HG03097 (cell line): ENCODE results near the gene PLAGL1.

ENCODE experiments used
- ATAC-seq: cut with Tn5 transposase; IDR thresholded peaks from one replicate; pipeline ENCODE4 v1.9.1; 2021; ENCODE audit not compliant: unreplicated experiment, low FRiP score

The PLAGL1 gene

DNA sequence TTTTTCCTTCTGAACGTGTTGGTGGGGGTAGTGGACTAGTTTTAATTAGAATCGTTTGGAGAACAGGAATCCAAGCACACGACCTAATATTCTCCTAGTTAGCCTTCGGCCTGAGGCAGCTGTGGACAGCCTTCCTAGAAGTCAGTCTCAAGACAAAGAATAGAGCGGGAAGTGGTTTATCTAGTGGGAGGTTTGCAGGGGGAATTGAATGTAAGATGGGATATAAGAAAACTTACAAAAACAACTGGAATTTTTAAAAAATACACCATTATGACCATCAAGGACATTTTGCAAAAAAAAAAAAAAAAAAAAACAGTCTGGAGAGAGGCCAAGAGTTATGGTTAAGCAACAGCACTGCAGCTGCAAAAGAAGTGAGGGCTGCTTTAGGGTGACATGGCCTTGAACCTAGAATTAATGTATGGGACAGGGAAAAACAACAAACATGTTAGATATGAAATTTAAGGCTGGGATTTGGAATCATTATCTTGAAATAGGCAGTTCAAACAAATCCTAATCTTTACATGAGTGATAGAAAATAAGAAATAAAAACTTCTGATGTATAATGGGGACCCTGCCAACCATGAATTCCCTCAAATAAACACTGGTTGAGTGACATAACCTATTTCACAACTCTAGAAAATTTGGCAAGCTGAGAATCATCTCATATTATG, 40.2 kb downstream of the PLAGL1 start:
- ATAC-seq = no peak

DNA sequence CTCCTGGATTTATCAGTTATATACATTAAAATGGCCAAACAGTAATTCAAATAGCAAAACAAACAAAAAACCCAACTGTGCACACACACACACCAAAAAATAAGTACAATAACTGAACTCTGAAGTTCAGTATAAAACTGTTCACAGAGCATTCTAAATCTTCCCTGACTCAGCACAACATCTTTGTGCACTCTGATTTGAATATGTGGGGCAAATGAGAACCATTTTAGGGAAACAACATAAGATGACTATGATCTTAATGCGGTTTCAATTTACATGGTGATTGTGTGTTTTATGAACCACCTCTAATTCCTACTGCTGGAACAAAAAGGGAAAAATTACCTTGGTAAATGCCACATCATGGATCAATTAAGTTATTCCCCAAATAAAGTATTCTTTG, 41.7 kb downstream of the PLAGL1 start:
- ATAC-seq = no peak

DNA sequence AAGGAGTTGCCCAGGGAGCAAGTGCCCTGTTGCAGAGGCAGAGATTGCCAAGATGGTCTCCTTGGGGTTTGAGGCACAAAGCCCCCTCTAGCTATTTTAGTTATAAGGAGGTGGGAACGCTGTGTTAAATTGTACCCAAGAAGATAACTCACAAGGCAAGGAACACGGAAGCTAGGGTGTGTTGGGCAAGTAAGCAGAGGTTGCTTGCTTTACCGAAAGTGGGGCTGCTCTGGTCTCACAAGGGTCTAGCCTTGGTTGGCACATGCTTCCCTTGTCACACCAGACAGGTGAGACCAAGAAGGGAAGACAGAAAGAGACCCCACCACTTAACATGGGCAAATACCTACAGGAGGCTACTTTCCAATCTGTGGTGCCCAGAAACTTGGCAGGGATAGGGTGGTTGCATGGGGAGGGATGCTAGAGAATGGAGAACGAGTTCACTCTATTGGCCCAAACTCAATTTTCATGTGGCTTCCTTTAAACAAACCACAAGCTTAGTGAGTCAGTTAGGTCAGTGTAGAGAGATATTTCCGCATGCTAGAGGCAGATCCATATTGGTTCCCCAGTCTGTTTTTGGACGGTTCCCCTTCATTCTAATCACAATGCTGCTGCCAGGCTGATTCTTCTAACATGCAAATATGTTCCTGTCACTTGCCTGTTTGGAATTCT, 42.4 kb downstream of the PLAGL1 start:
- ATAC-seq = no peak

DNA sequence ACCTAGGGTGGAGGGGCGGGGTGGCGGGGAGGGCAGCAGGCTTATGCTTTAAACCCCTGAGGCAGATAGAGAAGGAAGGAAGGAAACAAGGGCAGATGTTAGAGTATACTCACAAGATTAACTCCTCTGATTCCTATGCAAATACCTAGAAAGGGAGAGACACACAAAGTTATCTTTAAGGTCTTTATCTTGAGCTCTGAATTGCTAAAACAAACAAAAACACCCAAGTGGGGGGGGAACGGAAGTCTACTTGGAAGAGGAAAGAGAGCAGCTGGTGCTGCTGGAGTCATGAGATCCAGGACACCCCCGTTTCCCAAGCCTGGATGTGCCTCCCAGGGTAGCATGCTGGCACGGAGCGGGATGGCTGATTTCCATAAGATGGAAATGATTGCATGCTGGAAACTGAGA, 43.4 kb downstream of the PLAGL1 start:
- ATAC-seq = no peak

GRCh38 chr6:143963158-143963919, 44.7 kb downstream of the PLAGL1 start:
- no peak for ATAC-seq

DNA sequence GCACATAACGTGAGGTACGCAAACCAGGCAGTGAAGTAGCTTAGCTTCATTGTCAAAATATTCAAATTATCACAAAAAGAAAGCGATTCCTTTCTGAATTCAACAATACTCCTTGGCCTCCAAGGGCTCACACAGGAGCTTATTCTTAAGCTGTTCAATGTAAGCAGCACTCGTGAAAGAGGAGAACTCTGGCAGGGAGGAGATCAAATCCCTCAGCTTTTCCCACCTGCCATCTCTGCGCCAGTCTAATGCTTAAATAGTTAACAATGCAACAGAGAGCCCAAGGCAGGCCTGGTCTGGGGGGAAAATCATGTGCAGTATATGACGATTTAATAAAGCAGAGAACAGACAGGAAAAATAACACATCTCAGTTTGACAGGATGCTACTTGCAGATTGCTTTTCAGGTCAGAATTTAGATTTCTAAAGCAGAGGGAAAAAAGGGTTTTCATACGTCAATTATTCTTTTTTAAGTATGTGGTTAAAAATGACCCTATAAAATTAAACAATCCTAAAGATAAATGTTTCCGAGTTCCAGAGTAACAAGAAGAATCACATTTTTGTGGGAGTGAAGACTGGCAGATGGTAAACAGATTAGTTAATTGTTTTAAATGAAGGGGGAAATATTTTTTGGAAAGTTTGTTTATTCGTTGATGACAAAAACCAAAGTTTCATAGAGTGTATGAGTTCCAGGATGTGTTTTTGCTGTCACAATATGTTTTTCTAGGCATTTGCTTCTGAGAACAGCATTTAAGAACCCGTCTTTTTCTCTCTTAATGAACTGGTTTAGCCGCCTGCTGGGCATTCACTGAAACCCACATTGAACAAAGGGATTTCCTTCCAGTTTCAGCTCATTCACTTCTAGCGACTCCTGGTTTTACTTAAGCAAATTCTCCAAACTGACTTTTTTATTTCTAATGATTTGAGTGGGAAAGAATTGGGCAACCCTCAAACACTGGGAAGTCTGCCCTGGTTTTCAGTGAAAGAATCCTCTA, 45.9 kb downstream of the PLAGL1 start:
- ATAC-seq = no peak

DNA sequence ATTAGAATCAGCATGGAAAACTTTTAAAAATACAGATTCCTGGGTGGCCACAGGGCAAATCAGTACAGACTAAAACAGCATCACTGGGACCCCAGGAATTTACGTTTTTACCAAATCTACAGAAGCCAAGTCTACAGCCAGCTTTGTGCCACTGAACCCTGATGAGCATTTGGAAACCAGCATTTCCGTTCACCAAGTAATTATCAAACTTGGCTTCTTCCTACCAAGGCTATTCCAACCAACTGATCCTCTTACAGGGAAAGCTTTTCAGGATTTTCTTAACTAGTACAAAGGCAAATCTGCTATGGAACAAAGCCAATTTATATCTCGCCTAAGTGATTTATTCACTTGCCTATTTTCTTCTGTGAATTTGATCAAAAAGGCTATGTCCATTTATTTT, 47.0 kb downstream of the PLAGL1 start:
- no peak for ATAC-seq

DNA sequence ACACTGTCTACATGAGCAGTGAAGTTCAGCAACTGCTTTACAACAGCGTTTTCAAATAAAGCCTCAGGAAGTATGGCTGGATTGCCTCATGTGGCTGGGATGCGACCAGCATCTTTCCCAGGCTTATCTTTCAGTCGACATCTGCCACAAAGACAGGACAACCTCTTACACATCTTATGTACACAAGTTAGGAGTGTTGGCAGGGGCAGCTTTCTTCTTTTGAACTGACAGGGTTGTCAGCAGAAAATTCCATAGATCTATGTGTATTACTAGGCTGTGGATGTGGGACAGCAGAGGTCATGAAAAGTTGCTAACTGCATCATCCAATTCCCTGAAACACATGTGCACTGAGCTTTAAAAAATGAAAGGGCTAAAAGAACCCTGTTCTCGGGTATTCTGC, 48.1 kb downstream of the PLAGL1 start:
- ATAC-seq = no peak

- ATAC-seq = no peak
Observed at GRCh38 chr6:143958839-143959399, 49.1 kb downstream of the PLAGL1 start.

GRCh38 chr6:143957679-143958274, 50.3 kb downstream of the PLAGL1 start:
- no peak for ATAC-seq

DNA sequence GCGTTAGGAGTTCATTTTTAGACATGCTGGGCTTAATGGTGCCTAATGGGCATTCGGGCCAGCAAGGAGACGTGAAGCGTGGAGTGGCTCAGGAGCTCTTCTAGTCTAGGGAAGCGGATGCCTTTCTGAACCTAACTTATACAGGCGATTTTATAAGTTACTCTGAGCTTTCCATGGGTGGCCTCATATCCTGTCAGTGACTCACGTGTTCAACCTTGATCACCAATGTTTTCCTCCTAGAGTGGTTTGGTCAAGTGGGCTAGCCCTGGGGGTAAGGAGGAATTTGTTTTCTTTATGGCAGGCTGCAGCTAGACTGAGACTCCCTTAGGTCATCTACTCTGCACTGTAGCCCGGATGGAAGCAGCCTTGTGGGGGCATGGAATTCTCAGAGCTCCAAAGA, 52.1 kb downstream of the PLAGL1 start:
- no peak for ATAC-seq

GRCh38 chr6:143953922-143954321, 54.1 kb downstream of the PLAGL1 start:
- no peak for ATAC-seq

GRCh38 chr6:143952947-143953701, 54.9 kb downstream of the PLAGL1 start:
- no peak for ATAC-seq

DNA sequence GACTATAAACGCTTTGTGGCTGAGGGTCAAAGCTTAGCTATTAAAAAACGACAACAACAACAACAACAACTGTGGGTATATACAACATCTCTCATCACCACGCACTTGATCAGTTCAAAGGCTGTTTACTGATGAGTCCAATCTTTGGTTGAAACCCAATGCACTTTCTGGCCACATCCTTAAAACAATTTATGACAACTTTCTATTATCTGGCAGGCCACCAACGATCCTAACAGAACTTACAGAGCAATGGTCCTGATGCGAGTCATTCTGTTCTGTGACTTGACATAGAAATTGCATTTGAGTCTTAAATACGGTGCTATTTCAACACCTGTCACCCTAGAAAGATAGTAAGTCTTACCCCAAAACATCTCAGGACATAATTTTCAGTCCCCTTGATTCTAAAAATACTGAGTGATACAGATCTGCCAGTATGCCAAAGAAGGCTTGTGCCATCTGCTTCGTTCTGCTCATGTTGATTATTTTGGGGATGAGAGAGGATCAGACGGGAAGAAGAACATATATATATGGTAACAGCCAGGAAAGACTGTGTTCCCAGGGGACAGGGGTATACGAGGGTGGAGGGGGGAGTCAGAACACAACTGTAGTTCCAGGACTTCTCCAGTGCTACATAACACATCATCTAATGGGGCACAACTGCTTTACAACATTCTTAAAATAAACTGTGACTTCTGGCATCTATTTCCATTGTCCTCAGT, 55.8 kb downstream of the PLAGL1 start:
- no peak for ATAC-seq

GRCh38 chr6:143950875-143951274, 57.2 kb downstream of the PLAGL1 start:
- ATAC-seq = no peak

DNA sequence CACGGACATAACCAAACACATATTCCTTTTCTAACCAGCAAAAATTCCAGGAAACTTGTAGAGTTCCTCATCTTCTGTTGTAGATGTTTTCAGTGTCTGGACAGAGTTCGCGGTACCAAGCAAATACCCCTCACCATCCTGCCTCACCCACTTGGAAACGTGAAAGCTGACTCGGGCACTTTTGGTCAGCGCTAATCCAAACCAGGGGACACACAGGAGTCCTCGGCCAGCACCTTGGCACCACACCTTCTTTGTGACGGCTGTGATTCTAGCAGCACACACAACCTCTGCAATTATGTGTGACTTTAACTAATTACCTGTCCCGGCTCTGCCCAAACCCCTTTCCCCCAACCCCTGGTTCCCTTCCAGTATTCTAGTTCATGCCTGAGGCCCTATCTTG, 58.1 kb downstream of the PLAGL1 start:
- no peak for ATAC-seq

DNA sequence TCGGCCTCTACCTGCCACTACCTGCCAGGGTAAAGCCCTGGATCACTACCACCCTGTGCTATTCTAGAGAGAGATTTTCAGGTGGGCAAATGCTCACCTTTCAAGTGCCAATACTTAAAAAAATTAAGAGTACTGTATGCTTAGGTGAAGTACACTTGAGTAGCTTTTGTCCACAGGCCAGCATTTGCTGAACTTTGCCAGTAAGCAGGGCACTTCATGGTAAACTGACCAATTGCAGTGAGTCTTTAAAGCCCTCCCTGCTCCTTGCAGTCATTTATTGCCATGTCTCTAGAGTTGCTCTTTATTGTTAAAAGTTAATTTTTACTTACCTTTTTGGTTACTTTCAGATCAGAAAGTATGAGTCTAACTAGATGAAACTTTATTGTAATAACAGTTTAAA, 58.5 kb downstream of the PLAGL1 start:
- no peak for ATAC-seq

GRCh38 chr6:143948208-143948607, 59.9 kb downstream of the PLAGL1 start:
- no peak for ATAC-seq
